Measurements from ENCODE around the gene RELA.

Gene RELA

GRCh38 chr11:65700399-65700798 is 37.7 kb upstream of the RELA start:
- Histone ChIP-seq H3K27ac (no peak overlapping the region), H3K9ac (no peak overlapping the region), H3K27me3 (ENCODE audit: insufficient read depth, low read depth) (0 out of 2 replicates have a peak, but pooled peaks cover 4% of the 10 kb centered on the region), H3K4me2 (no peak overlapping the region), H4K20me1 (ENCODE audit: insufficient read depth) (no peaks in the 10 kb centered on the region), H3K4me1 (ENCODE audit: low read depth, poor library complexity, severe bottlenecking) (no peaks in the 10 kb centered on the region), H3K79me2 (ENCODE audit: insufficient read depth, low read depth) (no peaks in the 10 kb centered on the region), H3K36me3 (ENCODE audit: insufficient read depth) (no peaks in the 10 kb centered on the region), H2AFZ (ENCODE audit: low read depth) (no peak overlapping the region), H3K4me3 (IDR thresholded peaks at IDR 0.05; ENCODE audit: insufficient read depth, low read depth, low read length) (no peak overlapping the region)
- TF ChIP-seq CTCF (conservative IDR thresholded peaks at IDR 0.05; ENCODE audit: low read depth, low read length), result no peak

- no peak overlapping the region for H3K9ac ChIP-seq
- H3K27ac ChIP-seq, result no peak overlapping the region
- no peaks in the 10 kb centered on the region for H3K79me2 ChIP-seq (ENCODE audit: insufficient read depth, low read depth)
- H3K4me2 ChIP-seq, result no peak overlapping the region
- H3K4me1 ChIP-seq (ENCODE audit: low read depth, poor library complexity, severe bottlenecking), result no peaks in the 10 kb centered on the region
- no peak overlapping the region for H2AFZ ChIP-seq (ENCODE audit: low read depth)
- 0 out of 2 replicates have a peak, but pooled peaks cover 4% of the 10 kb centered on the region for H3K27me3 ChIP-seq (ENCODE audit: insufficient read depth, low read depth)
- no peak for TF ChIP-seq CTCF (conservative IDR thresholded peaks at IDR 0.05; ENCODE audit: low read depth, low read length)
- no peaks in the 10 kb centered on the region for H3K36me3 ChIP-seq (ENCODE audit: insufficient read depth)
- no peak overlapping the region for H3K4me3 ChIP-seq (IDR thresholded peaks at IDR 0.05; ENCODE audit: insufficient read depth, low read depth, low read length)
- no peaks in the 10 kb centered on the region for H4K20me1 ChIP-seq (ENCODE audit: insufficient read depth)
Observed at GRCh38 chr11:65699306-65699705, 36.6 kb upstream of the RELA start.

GRCh38 chr11:65698205-65698604 is 35.5 kb upstream of the RELA start:
- H3K27ac ChIP-seq, result no peak overlapping the region
- no peaks in the 10 kb centered on the region for H4K20me1 ChIP-seq (ENCODE audit: insufficient read depth)
- no peaks in the 10 kb centered on the region for H3K79me2 ChIP-seq (ENCODE audit: insufficient read depth, low read depth)
- no peak overlapping the region for H3K9ac ChIP-seq
- TF ChIP-seq CTCF (conservative IDR thresholded peaks at IDR 0.05; ENCODE audit: low read depth, low read length), result no peak
- no peaks in the 10 kb centered on the region for H3K36me3 ChIP-seq (ENCODE audit: insufficient read depth)
- no peaks in the 10 kb centered on the region for H3K4me1 ChIP-seq (ENCODE audit: low read depth, poor library complexity, severe bottlenecking)
- 0 out of 2 replicates have a peak, but pooled peaks cover 4% of the 10 kb centered on the region for H3K27me3 ChIP-seq (ENCODE audit: insufficient read depth, low read depth)
- no peak overlapping the region for H2AFZ ChIP-seq (ENCODE audit: low read depth)
- H3K4me3 ChIP-seq (IDR thresholded peaks at IDR 0.05; ENCODE audit: insufficient read depth, low read depth, low read length), result no peak overlapping the region
- no peak overlapping the region for H3K4me2 ChIP-seq

GRCh38 chr11:65696802-65697552 is 34.3 kb upstream of the RELA start:
- Histone ChIP-seq H3K4me3 (IDR thresholded peaks at IDR 0.05; ENCODE audit: insufficient read depth, low read depth, low read length) (no peak overlapping the region), H3K9ac (no peak overlapping the region), H3K79me2 (ENCODE audit: insufficient read depth, low read depth) (no peaks in the 10 kb centered on the region), H3K4me1 (ENCODE audit: low read depth, poor library complexity, severe bottlenecking) (no peaks in the 10 kb centered on the region), H3K27ac (no peak overlapping the region), H3K4me2 (no peak overlapping the region), H3K36me3 (ENCODE audit: insufficient read depth) (no peaks in the 10 kb centered on the region), H2AFZ (ENCODE audit: low read depth) (no peak overlapping the region), H4K20me1 (ENCODE audit: insufficient read depth) (no peaks in the 10 kb centered on the region), H3K27me3 (ENCODE audit: insufficient read depth, low read depth) (0 out of 2 replicates have a peak, but pooled peaks cover 4% of the 10 kb centered on the region)
- TF ChIP-seq CTCF (conservative IDR thresholded peaks at IDR 0.05; ENCODE audit: low read depth, low read length), result no peak

Measured in KMS-11 (cell line).